ENCODE measurements around the gene UNC13C.
"Not testable (repeated sequence)": the region's sequence is repeated elsewhere in the genome, so short reads cannot be mapped to it uniquely, and the experiment has no call there.

UNC13C gene

GRCh38 chr15:53978253-53978906 is at the start of gene UNC13C:
Gene UNC13C, plus strand, starts transcription at chr15:53978441. Its CDS starts 34,463 bp downstream, at chr15:54012904.
- peak; percentile 86 for DNase-seq (ENCODE audit: low spot score)

GRCh38 chr15:53936137-53936536 is 42.1 kb upstream of the UNC13C start:
- no peak for DNase-seq (ENCODE audit: low spot score)

GRCh38 chr15:53937632-53938031 is 40.6 kb upstream of the UNC13C start:
- DNase-seq (ENCODE audit: low spot score), result not testable (repeated sequence)

- DNase-seq (ENCODE audit: low spot score), result no peak
Observed at GRCh38 chr15:53950572-53950971, 27.7 kb upstream of the UNC13C start.

DNA sequence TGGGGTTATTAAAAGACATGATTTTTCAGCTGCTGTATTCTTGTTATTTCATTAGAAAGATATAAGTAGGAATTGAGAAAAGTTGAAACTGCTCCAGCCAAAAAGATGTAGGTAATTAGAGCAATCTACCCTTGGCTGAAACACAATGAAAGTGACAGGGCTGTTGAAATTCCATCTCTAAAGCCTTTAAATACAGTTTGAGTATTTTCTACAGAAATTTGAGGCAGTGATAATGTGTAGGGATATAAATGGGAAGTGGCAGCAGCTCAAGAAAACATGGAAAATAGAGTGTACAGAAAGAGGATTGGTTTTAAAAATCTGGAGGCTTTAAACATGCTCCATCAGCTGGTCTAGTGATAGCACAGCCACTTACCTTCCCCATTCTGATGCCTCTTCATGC is 22.8 kb upstream of the UNC13C start:
- DNase-seq (ENCODE audit: low spot score), result no peak

GRCh38 chr15:53962646-53963561 is 15.3 kb upstream of the UNC13C start:
- DNase-seq (ENCODE audit: low spot score), result peak; percentile 78

- peak; percentile 44 for DNase-seq (ENCODE audit: low spot score)
Observed at GRCh38 chr15:53963801-53964200, 14.4 kb upstream of the UNC13C start.

DNA sequence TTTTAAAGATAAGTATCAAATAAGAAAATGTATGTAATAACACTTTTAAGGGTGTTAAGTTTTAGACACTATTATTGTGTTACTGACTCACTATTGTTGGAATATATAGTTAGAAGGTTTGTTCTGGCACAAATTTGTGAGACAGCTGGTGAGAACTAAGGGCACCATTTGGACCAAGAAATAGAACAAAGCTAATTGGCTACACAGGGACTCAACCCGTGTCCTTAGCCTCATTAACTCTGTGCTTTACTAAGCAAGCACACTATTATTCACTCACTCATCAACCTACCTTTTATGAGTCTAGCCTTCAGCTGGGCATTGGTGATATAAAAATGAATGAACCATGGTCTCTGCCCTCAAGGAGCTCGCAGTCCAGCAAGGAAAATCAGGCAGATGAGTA is 4.1 kb upstream of the UNC13C start:
- DNase-seq (ENCODE audit: low spot score), result peak; percentile 91

DNA sequence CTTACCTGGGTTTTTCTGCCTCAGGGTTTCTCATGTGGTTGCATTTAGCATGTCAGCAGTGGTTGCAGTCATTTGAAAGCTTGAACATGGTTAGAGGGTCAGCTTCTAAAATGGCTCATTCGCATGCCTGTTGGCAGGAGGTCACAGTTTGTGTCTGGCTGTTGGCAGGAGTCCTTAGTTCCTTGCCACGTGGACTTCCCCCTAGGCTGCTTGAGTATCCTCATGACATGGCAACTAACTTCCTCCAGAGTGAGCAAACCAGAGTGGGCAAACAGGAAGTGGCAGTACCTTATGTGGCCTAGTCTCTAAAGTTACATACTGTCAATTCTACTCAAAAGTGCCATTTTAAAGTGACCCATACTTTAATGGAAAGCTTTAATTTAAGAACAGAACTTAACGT is 3.4 kb upstream of the UNC13C start:
- DNase-seq (ENCODE audit: low spot score), result peak; percentile 41

DNA sequence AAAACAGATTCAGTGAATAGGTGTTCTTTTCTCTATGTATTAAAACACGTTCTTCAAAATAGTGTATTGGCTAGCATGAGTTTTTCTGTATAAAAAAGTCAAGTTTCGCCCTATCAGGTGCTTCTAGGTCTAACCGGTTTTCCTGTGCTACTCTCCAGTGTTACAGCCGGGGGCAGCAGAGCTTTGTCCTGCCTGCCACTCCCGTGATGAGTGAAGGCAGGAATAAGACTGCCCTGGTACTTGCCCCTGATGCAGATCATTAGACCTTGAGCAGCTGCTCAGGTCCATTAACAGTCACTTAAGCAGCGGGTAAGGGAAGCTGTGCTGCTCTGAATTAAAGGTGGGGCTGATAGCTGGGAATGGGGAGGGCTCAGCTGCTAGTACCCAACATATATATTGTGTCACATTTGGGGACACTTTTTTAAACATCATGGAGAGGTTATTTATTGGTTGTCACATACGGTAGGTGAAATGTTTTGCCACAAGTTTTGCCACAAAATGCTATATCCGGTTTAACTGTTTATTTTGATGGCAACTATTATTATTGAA is 1.3 kb upstream of the UNC13C start:
- peak; percentile 90 for DNase-seq (ENCODE audit: low spot score)

- DNase-seq (ENCODE audit: low spot score), result peak; percentile 63
Observed at GRCh38 chr15:53979051-53979788, 979 bp downstream of the UNC13C start.

DNA sequence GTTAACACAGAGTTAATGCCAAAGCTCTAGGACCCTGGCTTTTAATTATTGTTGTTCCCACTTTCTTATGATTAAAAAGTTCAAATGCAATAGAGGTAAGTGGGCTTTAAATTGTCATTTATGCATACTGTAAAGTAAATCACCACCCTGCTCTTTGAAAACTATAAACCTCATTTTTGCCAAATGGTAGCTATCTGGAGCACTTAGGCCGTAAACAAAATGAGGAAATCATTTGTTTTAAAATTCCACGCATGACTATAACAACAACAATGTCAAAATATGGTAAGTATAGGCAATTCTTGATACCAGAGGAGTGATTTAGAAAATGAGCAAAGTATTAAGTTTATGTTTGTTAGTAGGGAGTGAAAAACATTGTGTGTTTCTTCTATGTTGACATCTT is 1.8 kb downstream of the UNC13C start:
- DNase-seq (ENCODE audit: low spot score), result peak; percentile 42

- DNase-seq (ENCODE audit: low spot score), result peak; percentile 69
Observed at GRCh38 chr15:53982071-53982680, 3.9 kb downstream of the UNC13C start.

- DNase-seq (ENCODE audit: low spot score), result peak; percentile 63
Observed at GRCh38 chr15:53982876-53983275, 4.6 kb downstream of the UNC13C start.

GRCh38 chr15:53984221-53984620 is 6.0 kb downstream of the UNC13C start:
- no peak for DNase-seq (ENCODE audit: low spot score)

DNA sequence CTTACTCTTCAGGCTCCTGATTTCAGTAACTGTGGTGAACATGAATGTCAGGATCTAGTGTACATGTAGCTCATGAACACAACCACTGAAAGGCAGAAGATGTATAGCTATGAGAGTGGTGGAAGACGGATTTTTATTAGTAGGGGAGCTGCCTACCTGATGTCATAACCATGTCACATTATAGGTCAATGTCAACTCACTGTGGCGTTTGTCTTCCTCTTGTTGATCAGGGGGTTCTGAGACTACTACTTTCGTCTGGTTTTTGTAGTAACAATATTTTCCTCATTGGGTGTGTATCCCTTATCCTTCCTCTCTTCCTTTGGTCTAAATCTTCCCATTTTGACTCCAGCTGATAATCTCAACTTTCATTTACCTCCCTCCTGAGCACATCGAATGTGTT is 7.3 kb downstream of the UNC13C start:
- DNase-seq (ENCODE audit: low spot score), result no peak

GRCh38 chr15:53987480-53987879 is 9.2 kb downstream of the UNC13C start:
- peak; percentile 67 for DNase-seq (ENCODE audit: low spot score)

DNA sequence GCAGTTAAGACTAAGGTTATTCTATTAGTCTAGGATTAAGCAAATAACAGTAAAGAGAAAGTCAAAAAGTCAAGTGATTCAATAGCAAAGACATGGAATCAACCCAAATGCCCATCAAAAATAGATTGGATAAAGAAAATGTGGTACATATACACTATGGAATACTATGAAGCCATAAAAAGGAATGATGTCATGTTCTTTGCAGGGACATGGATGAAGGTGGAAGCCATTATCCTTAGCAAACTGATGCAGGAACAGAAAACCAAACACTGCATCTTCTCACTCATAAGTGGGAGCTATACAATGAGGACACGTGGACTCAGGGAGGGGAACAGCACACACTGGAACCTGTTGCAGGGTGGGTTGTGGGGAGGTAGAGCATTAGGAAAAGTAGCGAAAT is 29.0 kb downstream of the UNC13C start:
- DNase-seq (ENCODE audit: low spot score), result no peak

DNA sequence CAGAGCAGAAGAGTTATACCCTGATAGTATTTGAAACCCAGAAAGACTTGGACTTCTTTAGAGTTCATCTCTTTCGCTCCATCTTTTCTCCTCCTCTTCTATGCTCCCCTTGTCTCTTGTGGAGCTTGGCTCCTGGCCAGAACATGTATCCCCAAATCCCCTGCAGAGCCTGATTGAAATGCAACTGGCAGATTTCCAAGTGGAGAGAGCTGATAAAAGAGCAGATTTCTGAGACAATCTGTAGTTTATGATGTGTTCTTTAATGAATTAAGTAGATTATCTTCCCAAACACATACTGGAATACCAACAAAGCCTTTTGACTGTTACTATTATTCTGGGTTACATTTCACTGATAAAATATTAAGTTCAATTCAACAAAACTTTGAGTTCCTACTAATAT is 33.4 kb downstream of the UNC13C start:
- DNase-seq (ENCODE audit: low spot score), result no peak

DNA sequence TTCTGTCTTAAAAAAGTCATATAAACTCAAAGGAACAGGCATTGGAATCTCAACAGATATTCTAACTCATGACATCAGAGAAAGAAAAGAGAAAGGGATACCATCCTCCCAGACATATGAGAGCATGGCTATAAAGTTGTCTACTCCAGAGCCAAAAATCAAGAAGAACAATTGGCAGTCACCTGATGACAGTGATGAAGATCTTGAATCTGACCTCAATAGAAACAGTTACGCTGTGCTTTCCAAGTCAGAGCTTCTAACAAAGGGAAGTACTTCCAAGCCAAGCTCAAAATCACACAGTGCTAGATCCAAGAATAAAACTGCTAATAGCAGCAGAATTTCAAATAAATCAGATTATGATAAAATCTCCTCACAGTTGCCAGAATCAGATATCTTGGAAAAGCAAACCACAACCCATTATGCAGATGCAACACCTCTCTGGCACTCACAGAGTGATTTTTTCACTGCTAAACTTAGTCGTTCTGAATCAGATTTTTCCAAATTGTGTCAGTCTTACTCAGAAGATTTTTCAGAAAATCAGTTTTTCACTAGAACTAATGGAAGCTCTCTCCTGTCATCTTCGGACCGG is 35.9 kb downstream of the UNC13C start:
- peak; percentile 49 for DNase-seq (ENCODE audit: low spot score)

DNA sequence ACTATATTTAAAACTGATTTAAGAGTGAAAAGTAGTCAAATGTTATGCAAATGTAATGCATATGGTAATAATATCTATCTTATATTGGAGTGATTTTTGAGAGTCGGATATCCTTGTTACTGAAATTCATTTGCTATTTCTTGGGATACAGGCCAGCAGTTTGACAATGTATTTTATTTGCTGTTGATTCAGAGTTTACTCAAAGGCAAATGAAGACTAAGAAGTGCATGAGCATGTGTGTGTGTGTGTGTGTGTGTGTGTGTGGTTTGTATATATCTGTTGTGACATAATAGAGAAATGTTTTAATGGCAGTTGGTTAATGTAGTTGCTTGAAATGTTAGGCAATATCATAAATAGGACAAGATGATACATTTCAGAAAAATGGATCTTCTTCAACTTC is 39.0 kb downstream of the UNC13C start:
- DNase-seq (ENCODE audit: low spot score), result no peak
